ENCODE measurements around the gene ESPN. TPM values are rescaled to one million over a fixed set of nuclear protein-coding genes. Genes with fewer than 3 reads are reported as not detected.

ESPN gene
- total and polyA plus RNA-seq, 2 of the 8 experiments (the other 6 are each of a cell fraction or from before 2014, with no cell fraction given) = 5.2 to 16.3 TPM

DNA sequence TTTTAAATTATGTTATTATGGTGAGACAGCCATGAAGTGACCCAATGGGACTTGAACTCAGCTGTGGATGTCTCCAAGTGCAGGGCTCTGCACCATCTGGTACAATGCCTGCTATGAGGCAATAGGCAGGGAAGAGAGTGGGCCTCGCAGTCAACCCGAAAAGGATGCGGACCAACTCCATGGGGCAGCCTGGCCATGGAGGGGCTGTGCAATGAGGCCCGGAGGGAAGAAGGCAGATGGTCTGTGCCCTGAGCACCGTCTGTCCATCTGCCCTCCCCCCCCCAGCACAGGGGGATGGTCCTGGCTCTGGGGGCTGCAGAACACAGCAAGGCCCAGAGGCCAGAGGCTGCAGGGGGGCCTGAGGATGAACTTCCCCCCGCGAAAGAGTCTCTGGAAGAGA, 17.0 kb downstream of the ESPN start (continued):
- TF ChIP-seq, protein P1, sequence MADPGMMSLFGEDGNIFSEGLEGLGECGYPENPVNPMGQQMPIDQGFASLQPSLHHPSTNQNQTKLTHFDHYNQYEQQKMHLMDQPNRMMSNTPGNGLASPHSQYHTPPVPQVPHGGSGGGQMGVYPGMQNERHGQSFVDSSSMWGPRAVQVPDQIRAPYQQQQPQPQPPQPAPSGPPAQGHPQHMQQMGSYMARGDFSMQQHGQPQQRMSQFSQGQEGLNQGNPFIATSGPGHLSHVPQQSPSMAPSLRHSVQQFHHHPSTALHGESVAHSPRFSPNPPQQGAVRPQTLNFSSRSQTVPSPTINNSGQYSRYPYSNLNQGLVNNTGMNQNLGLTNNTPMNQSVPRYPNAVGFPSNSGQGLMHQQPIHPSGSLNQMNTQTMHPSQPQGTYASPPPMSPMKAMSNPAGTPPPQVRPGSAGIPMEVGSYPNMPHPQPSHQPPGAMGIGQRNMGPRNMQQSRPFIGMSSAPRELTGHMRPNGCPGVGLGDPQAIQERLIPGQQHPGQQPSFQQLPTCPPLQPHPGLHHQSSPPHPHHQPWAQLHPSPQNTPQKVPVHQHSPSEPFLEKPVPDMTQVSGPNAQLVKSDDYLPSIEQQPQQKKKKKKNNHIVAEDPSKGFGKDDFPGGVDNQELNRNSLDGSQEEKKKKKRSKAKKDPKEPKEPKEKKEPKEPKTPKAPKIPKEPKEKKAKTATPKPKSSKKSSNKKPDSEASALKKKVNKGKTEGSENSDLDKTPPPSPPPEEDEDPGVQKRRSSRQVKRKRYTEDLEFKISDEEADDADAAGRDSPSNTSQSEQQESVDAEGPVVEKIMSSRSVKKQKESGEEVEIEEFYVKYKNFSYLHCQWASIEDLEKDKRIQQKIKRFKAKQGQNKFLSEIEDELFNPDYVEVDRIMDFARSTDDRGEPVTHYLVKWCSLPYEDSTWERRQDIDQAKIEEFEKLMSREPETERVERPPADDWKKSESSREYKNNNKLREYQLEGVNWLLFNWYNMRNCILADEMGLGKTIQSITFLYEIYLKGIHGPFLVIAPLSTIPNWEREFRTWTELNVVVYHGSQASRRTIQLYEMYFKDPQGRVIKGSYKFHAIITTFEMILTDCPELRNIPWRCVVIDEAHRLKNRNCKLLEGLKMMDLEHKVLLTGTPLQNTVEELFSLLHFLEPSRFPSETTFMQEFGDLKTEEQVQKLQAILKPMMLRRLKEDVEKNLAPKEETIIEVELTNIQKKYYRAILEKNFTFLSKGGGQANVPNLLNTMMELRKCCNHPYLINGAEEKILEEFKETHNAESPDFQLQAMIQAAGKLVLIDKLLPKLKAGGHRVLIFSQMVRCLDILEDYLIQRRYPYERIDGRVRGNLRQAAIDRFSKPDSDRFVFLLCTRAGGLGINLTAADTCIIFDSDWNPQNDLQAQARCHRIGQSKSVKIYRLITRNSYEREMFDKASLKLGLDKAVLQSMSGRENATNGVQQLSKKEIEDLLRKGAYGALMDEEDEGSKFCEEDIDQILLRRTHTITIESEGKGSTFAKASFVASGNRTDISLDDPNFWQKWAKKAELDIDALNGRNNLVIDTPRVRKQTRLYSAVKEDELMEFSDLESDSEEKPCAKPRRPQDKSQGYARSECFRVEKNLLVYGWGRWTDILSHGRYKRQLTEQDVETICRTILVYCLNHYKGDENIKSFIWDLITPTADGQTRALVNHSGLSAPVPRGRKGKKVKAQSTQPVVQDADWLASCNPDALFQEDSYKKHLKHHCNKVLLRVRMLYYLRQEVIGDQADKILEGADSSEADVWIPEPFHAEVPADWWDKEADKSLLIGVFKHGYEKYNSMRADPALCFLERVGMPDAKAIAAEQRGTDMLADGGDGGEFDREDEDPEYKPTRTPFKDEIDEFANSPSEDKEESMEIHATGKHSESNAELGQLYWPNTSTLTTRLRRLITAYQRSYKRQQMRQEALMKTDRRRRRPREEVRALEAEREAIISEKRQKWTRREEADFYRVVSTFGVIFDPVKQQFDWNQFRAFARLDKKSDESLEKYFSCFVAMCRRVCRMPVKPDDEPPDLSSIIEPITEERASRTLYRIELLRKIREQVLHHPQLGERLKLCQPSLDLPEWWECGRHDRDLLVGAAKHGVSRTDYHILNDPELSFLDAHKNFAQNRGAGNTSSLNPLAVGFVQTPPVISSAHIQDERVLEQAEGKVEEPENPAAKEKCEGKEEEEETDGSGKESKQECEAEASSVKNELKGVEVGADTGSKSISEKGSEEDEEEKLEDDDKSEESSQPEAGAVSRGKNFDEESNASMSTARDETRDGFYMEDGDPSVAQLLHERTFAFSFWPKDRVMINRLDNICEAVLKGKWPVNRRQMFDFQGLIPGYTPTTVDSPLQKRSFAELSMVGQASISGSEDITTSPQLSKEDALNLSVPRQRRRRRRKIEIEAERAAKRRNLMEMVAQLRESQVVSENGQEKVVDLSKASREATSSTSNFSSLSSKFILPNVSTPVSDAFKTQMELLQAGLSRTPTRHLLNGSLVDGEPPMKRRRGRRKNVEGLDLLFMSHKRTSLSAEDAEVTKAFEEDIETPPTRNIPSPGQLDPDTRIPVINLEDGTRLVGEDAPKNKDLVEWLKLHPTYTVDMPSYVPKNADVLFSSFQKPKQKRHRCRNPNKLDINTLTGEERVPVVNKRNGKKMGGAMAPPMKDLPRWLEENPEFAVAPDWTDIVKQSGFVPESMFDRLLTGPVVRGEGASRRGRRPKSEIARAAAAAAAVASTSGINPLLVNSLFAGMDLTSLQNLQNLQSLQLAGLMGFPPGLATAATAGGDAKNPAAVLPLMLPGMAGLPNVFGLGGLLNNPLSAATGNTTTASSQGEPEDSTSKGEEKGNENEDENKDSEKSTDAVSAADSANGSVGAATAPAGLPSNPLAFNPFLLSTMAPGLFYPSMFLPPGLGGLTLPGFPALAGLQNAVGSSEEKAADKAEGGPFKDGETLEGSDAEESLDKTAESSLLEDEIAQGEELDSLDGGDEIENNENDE (IDR thresholded peaks at IDR 0.05; ENCODE audit: insufficient replicate concordance, low read length) = no peak
- TF ChIP-seq CBX8 (IDR thresholded peaks at IDR 0.05; ENCODE audit: borderline replicate concordance, low read depth, low read length) (no peak), SP2 (IDR thresholded peaks at IDR 0.05; ENCODE audit: low read length) (no peak), SRF (IDR thresholded peaks at IDR 0.05; ENCODE audit: low read depth, low read length) (no peak), TAF7 (optimal IDR thresholded peaks at IDR 0.05; ENCODE audit: borderline replicate concordance, low read depth, low read length) (no peak), POLR2A (IDR thresholded peaks at IDR 0.05; ENCODE audit: control extremely low read depth in 1 of 2, low read depth in 2 of 2, low read length in 2 of 2) (no peak), CBX5 (IDR thresholded peaks at IDR 0.05; ENCODE audit: low read depth, low read length) (no peak)

Measured in H1 (cell line).